Measurements from ENCODE around the gene HOXB1. TPM values are rescaled to one million over a fixed set of nuclear protein-coding genes. Genes with fewer than 3 reads are reported as not detected.

HOXB1 gene
- total and polyA plus RNA-seq, 4 donors: not detected

DNA sequence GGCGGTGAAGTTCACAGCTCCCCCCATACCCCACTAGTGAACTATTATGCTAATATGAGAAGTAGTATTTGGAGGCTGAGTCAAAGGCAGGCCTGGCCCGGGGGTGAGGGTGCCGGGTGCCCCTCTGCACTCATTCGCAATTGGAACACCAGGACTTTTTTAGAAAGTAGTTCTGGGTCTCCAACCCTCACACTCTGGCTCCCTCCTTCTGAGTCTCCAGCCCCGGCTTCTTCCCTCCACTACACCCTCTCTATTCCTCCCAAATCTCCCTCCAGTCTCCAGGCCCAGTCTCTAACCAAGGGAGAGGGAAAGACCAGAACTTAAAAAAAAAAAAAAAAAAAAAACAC, 25.4 kb upstream of the HOXB1 start:
- no peak for DNase-seq (ENCODE audit: low spot score)
- H3K9ac ChIP-seq (ENCODE audit: low read depth in 1 of 2, low read length in 2 of 2): no peak overlapping the region
- WGBS: 23% methylated on average over 5 of the region's 5 CpGs

GRCh38 chr17:48555258-48556228, 24.7 kb upstream of the HOXB1 start:
- H3K36me3 ChIP-seq (ENCODE audit: control insufficient read depth in 4 of 4, insufficient read depth in 3 of 4, low read depth in 1 of 4, low read length in 3 of 4): no peaks in the 10 kb centered on the region
- no peak overlapping the region for H3K9ac ChIP-seq (ENCODE audit: low read depth in 1 of 2, low read length in 2 of 2)
- no peaks in the 10 kb centered on the region for H3K4me1 ChIP-seq (ENCODE audit: control insufficient read depth in 4 of 4, insufficient read depth in 4 of 4, low read length in 3 of 4)
- 11% methylated on average over 36 of the region's 36 CpGs for WGBS
- H3K27me3 ChIP-seq (ENCODE audit: control insufficient read depth in 4 of 4, insufficient read depth in 4 of 4, low read length in 3 of 4): peaks cover 0 to 3% (median 2%) of the 10 kb centered on the region in 4 donors
- DNase-seq (ENCODE audit: low spot score): no peak
- no peaks in the 10 kb centered on the region for H3K9me3 ChIP-seq (ENCODE audit: control insufficient read depth in 4 of 4, low read length in 3 of 4)
- peak overlapping the region in 1 of 2 donors; percentile 57 for H3K27ac ChIP-seq (ENCODE audit: low read depth in 1 of 2, low read length in 2 of 2)
- peak overlapping the region in 1 of 3 donors; percentile 11 for H3K4me3 ChIP-seq (ENCODE audit: low read depth in 1 of 3, low read length in 3 of 3)
- no peak for TF ChIP-seq MAX (IDR thresholded peaks at IDR 0.05)
- TF ChIP-seq FOXA1 (IDR thresholded peaks at IDR 0.05): no peak
- TF ChIP-seq NR2F2 (IDR thresholded peaks at IDR 0.05): no peak
- no peak for TF ChIP-seq GABPA (IDR thresholded peaks at IDR 0.05 in 1 of 2, conservative IDR thresholded peaks at IDR 0.05 in 1 of 2)
- peak; percentile 32 to 39 for TF ChIP-seq RXRA (IDR thresholded peaks at IDR 0.05)
- TF ChIP-seq EGR1 (IDR thresholded peaks at IDR 0.05; ENCODE audit: low read depth in 2 of 2): no peak
- no peak for TF ChIP-seq FOXA2 (IDR thresholded peaks at IDR 0.05)
- TF ChIP-seq, protein P1, sequence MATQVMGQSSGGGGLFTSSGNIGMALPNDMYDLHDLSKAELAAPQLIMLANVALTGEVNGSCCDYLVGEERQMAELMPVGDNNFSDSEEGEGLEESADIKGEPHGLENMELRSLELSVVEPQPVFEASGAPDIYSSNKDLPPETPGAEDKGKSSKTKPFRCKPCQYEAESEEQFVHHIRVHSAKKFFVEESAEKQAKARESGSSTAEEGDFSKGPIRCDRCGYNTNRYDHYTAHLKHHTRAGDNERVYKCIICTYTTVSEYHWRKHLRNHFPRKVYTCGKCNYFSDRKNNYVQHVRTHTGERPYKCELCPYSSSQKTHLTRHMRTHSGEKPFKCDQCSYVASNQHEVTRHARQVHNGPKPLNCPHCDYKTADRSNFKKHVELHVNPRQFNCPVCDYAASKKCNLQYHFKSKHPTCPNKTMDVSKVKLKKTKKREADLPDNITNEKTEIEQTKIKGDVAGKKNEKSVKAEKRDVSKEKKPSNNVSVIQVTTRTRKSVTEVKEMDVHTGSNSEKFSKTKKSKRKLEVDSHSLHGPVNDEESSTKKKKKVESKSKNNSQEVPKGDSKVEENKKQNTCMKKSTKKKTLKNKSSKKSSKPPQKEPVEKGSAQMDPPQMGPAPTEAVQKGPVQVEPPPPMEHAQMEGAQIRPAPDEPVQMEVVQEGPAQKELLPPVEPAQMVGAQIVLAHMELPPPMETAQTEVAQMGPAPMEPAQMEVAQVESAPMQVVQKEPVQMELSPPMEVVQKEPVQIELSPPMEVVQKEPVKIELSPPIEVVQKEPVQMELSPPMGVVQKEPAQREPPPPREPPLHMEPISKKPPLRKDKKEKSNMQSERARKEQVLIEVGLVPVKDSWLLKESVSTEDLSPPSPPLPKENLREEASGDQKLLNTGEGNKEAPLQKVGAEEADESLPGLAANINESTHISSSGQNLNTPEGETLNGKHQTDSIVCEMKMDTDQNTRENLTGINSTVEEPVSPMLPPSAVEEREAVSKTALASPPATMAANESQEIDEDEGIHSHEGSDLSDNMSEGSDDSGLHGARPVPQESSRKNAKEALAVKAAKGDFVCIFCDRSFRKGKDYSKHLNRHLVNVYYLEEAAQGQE (IDR thresholded peaks at IDR 0.05): no peak
- no peak for TF ChIP-seq SP1 (IDR thresholded peaks at IDR 0.05)

More for the DNA sequence above, 25.4 kb upstream of the HOXB1 start:
- Histone ChIP-seq H3K36me3 (ENCODE audit: control insufficient read depth in 4 of 4, insufficient read depth in 3 of 4, low read depth in 1 of 4, low read length in 3 of 4) (no peaks in the 10 kb centered on the region), H3K4me1 (ENCODE audit: control insufficient read depth in 4 of 4, insufficient read depth in 4 of 4, low read length in 3 of 4) (no peaks in the 10 kb centered on the region), H3K27me3 (ENCODE audit: control insufficient read depth in 4 of 4, insufficient read depth in 4 of 4, low read length in 3 of 4) (peaks cover 0 to 5% (median 1%) of the 10 kb centered on the region in 4 donors), H3K27ac (ENCODE audit: low read depth in 1 of 2, low read length in 2 of 2) (peak overlapping the region in 1 of 2 donors; percentile 57), H3K9me3 (ENCODE audit: control insufficient read depth in 4 of 4, low read length in 3 of 4) (no peaks in the 10 kb centered on the region), H3K4me3 (ENCODE audit: low read depth in 1 of 3, low read length in 3 of 3) (no peak overlapping the region)
- TF ChIP-seq MAX (IDR thresholded peaks at IDR 0.05) (no peak), FOXA2 (IDR thresholded peaks at IDR 0.05) (no peak), HNF4A (conservative IDR thresholded peaks at IDR 0.05) (no peak), ZBTB33 (IDR thresholded peaks at IDR 0.05) (no peak), EGR1 (IDR thresholded peaks at IDR 0.05; ENCODE audit: low read depth in 2 of 2) (no peak), GABPA (IDR thresholded peaks at IDR 0.05 in 1 of 2, conservative IDR thresholded peaks at IDR 0.05 in 1 of 2) (no peak), ATF3 (IDR thresholded peaks at IDR 0.05) (no peak), TAF1 (conservative IDR thresholded peaks at IDR 0.05) (no peak), HNF4G (IDR thresholded peaks at IDR 0.05) (no peak)
